T-cell (primary cell): Measurements from ENCODE around the gene RAB22A. TPM values are rescaled to one million over a fixed set of nuclear protein-coding genes. Genes with fewer than 3 reads are reported as not detected.

Source experiments
- ATAC-seq, 4 experiments: fragments of 200-7000 bp in 3 of 4; fragments of 150-1000 bp in 1 of 4; cut with Tn5 transposase; replicated peaks in 1 of 4; 1 replicate in 3 of 4; 2 replicates in 1 of 4; pipeline ENCODE4 v1.10.0; 2021; ENCODE audit warnings: moderate library complexity in 3 of 4, mild to moderate bottlenecking in 2 of 4, moderate number of reproducible peaks in 1 of 4
- CTCF ChIA-PET, 2 donors: fragments of 300-600 bp; sonication (Branson Sonifier 250); formaldehyde crosslinking; loops; one replicate each; lab custom pipeline; 2022; ENCODE audit warnings: antibody characterized with exemption in 2 of 2; lab: Charles Lee
- POLR2A ChIA-PET, 2 donors: fragments of 300-600 bp; sonication (Branson Sonifier 250); formaldehyde crosslinking; loops; one replicate each; lab custom pipeline; 2022; ENCODE audit warnings: antibody characterized with exemption in 2 of 2; lab: Charles Lee
- DNase-seq, 35 experiments: peaks; one replicate each; pipeline versions ENCODE4 v3.0.0 to v3.0.0-alpha.2; 2013 to 2023
- H3K27ac ChIP-seq: one replicate; pipeline ENCODE4 v1.5.1; 2013; ENCODE audit warnings: low read length
- H3K27me3 ChIP-seq, 2 experiments: replicated peaks in 1 of 2; 1 replicate in 1 of 2; 2 replicates in 1 of 2; pipeline versions ENCODE4 v1.6.1 to v1.7.0; 2013; ENCODE audit warnings: low read length in 1 of 2, mixed read lengths in 1 of 2; ENCODE audit not compliant: control insufficient read depth in 2 of 2, insufficient read depth in 2 of 2; ENCODE audit errors: extremely low read depth in 1 of 2
- H3K36me3 ChIP-seq, 2 donors: 1 replicate in 1 of 2; 2 replicates in 1 of 2; pipeline versions ENCODE4 v1.6.1 to v1.7.0; 2013; ENCODE audit warnings: low read length in 1 of 2; ENCODE audit not compliant: control insufficient read depth in 2 of 2, insufficient read depth in 1 of 2; ENCODE audit errors: extremely low read depth in 1 of 2
- H3K4me1 ChIP-seq, 2 experiments: 1 replicate in 1 of 2; 2 replicates in 1 of 2; pipeline versions ENCODE4 v1.6.1 to v1.7.0; 2013; ENCODE audit warnings: low read length in 2 of 2, mixed read lengths in 1 of 2; ENCODE audit not compliant: insufficient read depth in 2 of 2, control insufficient read depth in 1 of 2; ENCODE audit errors: extremely low read depth in 1 of 2
- H3K4me3 ChIP-seq, 2 donors: 1 replicate in 1 of 2; 2 replicates in 1 of 2; pipeline versions ENCODE4 v1.5.1 to v1.7.0; 2013; ENCODE audit warnings: mild to moderate bottlenecking in 2 of 2, low read length in 1 of 2, moderate library complexity in 1 of 2; ENCODE audit not compliant: control insufficient read depth in 1 of 2; ENCODE audit errors: extremely low read depth in 1 of 2
- H3K9me3 ChIP-seq: 2 replicates; pipeline ENCODE4 v1.7.0; 2013
- H3K27ac Mint-ChIP-seq, 2 donors: one replicate each; pipeline ENCODE4 v1.8.0; 2020 to 2021; ENCODE audit warnings: mild to moderate bottlenecking in 2 of 2, mixed read lengths in 2 of 2
- H3K27me3 Mint-ChIP-seq, 2 donors: one replicate each; pipeline ENCODE4 v1.8.0; 2021 to 2022; ENCODE audit warnings: mixed read lengths in 2 of 2
- H3K36me3 Mint-ChIP-seq: one replicate; pipeline ENCODE4 v1.8.0; 2021; ENCODE audit warnings: mixed read lengths
- H3K4me1 Mint-ChIP-seq, 3 donors: one replicate each; pipeline ENCODE4 v1.8.0; 2020 to 2022; ENCODE audit warnings: mixed read lengths in 3 of 3, mild to moderate bottlenecking in 1 of 3
- H3K4me3 Mint-ChIP-seq, 3 donors: one replicate each; pipeline ENCODE4 v1.8.0; 2020 to 2022; ENCODE audit warnings: mild to moderate bottlenecking in 3 of 3, mixed read lengths in 3 of 3, moderate library complexity in 3 of 3
- H3K9me3 Mint-ChIP-seq, 3 donors: one replicate each; pipeline ENCODE4 v1.8.0; 2020 to 2022; ENCODE audit warnings: mixed read lengths in 3 of 3
- WGBS: methylation state at CpG from one replicate; pipeline ENCODE4 v1.1.5; 2013; ENCODE audit warnings: missing lambda C conversion rate; ENCODE audit not compliant: insufficient coverage; 5-methylcytosine and 5-hydroxymethylcytosine counted together
- total RNA-seq, 35 experiments: library from RNA in 6 of 35; stranded (reverse) in 6 of 35; fragments of 120-200 nt in 1 of 35; gene quantifications; one replicate each; pipeline versions ENCODE4 v1.2.1 to v1.2.4 and lab custom pipeline; 2013 to 2026

Gene RAB22A
- total RNA-seq, 5 donors from 2014 or later (not counting 1 experiment from before 2014, with no cell fraction given): 15.3 to 23.0 (median 20.4) TPM

DNA sequence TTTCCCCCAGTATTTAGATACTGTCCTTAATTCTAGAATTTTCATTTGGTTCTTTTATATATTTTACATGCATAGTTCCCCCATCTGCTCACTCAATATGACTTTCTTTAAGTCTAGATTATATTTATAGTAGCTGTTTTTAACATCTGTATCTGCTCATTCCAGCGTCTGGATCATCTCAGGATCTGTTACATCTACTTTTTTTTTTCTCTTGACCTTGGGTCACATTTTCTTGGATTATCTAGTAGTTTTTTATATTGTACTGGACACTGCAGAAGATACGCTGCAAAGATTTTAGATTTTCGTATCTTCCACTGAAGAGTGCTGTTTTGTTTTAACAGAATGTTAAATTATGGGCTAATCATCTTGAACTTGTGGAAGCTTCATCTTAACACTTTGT is 20.7 kb downstream of the RAB22A start:
- H3K27ac Mint-ChIP-seq: no peak overlapping the region
- ChIA-PET POLR2A (interaction anchor here in 1 of 2 donors (0.5 kb wide), 1 partner anchor 38 kb away, joined by 6 read pairs; no protein-coding TSS in a partner anchor), CTCF (interaction anchor here in 1 of 2 donors (0.5 kb wide), 1 partner anchor 1213 kb away, joined by 3 read pairs; no protein-coding TSS in a partner anchor)
- no peak overlapping the region for H3K27ac ChIP-seq
- peaks cover 58 to 73% (median 61%) of the 10 kb centered on the region in 3 donors for H3K4me1 Mint-ChIP-seq
- DNase-seq (no peak), ATAC-seq (no peak)
- no peaks in the 10 kb centered on the region for H3K9me3 ChIP-seq
- no peaks in the 10 kb centered on the region for H3K9me3 Mint-ChIP-seq
- H3K36me3 ChIP-seq: peaks cover 0 to 8% of the 10 kb centered on the region in 2 donors
- WGBS: 100% methylated on average over 2 of the region's 3 CpGs
- no peak overlapping the region for H3K4me3 ChIP-seq
- H3K36me3 Mint-ChIP-seq: peaks cover 44% of the 10 kb centered on the region
- no peaks in the 10 kb centered on the region for H3K27me3 ChIP-seq
- H3K4me3 Mint-ChIP-seq: no peak overlapping the region
- H3K27me3 Mint-ChIP-seq: no peaks in the 10 kb centered on the region
- no peaks in the 10 kb centered on the region for H3K4me1 ChIP-seq

DNA sequence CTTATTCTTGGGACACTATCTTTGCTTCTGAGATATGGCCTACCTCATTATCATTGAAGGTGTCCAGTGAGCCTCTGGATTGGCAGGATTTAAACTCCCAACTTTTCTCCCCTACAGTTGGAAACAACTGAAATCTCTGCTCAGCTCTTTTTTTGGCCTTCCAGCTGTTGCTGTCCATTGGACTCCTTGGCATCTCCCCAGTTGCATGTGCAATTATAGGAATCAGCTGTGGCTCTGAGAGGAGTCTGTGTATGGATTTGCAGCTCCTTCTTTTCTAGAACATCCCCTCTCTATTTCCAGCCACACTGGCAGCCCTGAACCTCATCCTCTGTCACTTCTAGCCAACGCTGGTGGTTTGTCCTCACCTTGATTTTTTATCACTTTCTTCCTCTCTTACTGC is 21.2 kb downstream of the RAB22A start:
- 71% methylated on average over 1 of the region's 1 CpG for WGBS
- no peak overlapping the region for H3K27ac Mint-ChIP-seq
- ChIA-PET POLR2A (interaction anchor here in 1 of 2 donors (0.5 kb wide), 1 partner anchor 23 kb away, joined by 3 read pairs; no protein-coding TSS in a partner anchor), CTCF (interaction anchor here in 1 of 2 donors (0.5 kb wide), 1 partner anchor 1213 kb away, joined by 3 read pairs; no protein-coding TSS in a partner anchor)
- Histone ChIP-seq H3K27me3 (no peaks in the 10 kb centered on the region), H3K36me3 (peaks cover 0 to 8% of the 10 kb centered on the region in 2 donors), H3K4me1 (no peaks in the 10 kb centered on the region), H3K27ac (no peak overlapping the region), H3K4me3 (no peak overlapping the region), H3K9me3 (no peaks in the 10 kb centered on the region)
- H3K9me3 Mint-ChIP-seq: no peaks in the 10 kb centered on the region
- peaks cover 40% of the 10 kb centered on the region for H3K36me3 Mint-ChIP-seq
- peaks cover 57 to 71% (median 59%) of the 10 kb centered on the region in 3 donors for H3K4me1 Mint-ChIP-seq
- ATAC-seq (no peak), DNase-seq (no peak)
- H3K4me3 Mint-ChIP-seq: no peak overlapping the region
- no peaks in the 10 kb centered on the region for H3K27me3 Mint-ChIP-seq

DNA sequence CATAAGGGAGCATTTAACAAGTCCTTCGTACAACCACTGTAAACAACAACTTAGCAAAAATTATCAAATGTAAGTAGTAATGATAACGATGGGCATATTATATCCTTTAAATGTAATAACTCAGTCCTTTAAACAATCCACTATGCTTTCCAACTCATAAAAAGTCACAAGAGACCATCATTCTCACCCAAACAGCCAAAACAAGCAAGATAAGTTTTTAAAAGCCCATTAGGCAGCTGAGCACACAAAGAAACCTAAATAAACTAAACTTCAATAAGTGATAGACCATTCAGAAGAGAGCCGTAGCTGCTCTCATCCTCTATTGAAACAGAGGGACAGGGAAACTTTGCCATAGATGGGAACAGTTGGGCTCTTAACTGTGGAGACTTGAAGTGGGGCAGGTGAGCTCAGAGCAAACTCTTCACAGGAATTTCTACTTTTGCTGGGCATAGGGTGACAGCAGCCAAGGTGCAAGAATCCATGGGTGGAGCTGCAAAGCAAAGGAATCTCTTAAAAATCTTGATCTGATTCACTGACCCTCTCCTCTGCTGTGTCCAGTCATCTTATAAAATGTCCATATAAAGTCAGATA is 22.5 kb downstream of the RAB22A start:
- ATAC-seq: no peak
- no CpG with 5 or more reads among the region's 3 CpGs for WGBS
- peaks cover 48 to 62% (median 51%) of the 10 kb centered on the region in 3 donors for H3K4me1 Mint-ChIP-seq

DNA sequence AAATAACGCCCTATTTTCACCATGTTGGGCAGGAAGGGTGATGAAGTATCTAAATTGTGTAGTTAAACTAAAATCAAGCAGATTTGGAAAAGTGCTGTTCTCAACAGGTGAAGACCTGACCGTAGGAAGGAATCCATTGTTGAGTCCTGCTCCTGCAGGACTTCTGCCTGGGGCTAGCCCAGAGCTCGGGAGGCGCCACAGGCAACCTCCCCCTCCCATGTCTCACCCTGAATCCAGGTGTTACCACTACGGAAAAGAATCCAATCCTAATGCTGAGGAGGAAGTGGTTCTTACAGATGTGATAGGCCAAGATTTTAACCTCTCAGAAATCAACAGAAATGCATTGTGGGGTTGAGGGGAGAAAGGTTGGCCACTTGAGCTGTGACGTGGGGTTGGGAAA is 30.2 kb downstream of the RAB22A start:
- peaks cover 0 to 8% of the 10 kb centered on the region in 2 experiments for H3K4me1 ChIP-seq
- H3K4me3 ChIP-seq: no peak overlapping the region
- CTCF ChIA-PET: no interaction called here
- DNase-seq: no peak
- Mint-ChIP-seq H3K27me3 (no peaks in the 10 kb centered on the region), H3K36me3 (peaks cover 44% of the 10 kb centered on the region), H3K4me1 (peaks cover 41 to 50% (median 42%) of the 10 kb centered on the region in 3 donors), H3K27ac (no peak overlapping the region), H3K9me3 (no peaks in the 10 kb centered on the region), H3K4me3 (no peak overlapping the region)
- no peaks in the 10 kb centered on the region for H3K27me3 ChIP-seq
- no peaks in the 10 kb centered on the region for H3K9me3 ChIP-seq
- POLR2A ChIA-PET: no interaction called here
- ATAC-seq: no peak
- peaks cover 0 to 20% of the 10 kb centered on the region in 2 donors for H3K36me3 ChIP-seq
- WGBS: 93% methylated on average over 2 of the region's 6 CpGs
- H3K27ac ChIP-seq: no peak overlapping the region

More for the DNA sequence above, 22.5 kb downstream of the RAB22A start:
- H3K27me3 Mint-ChIP-seq: no peaks in the 10 kb centered on the region
- H3K36me3 Mint-ChIP-seq: peaks cover 31% of the 10 kb centered on the region
- H3K4me3 ChIP-seq: no peak overlapping the region
- peaks cover 0 to 8% of the 10 kb centered on the region in 2 donors for H3K36me3 ChIP-seq
- no peak overlapping the region for H3K4me3 Mint-ChIP-seq
- DNase-seq: no peak
- ChIA-PET CTCF (interaction anchor here in 1 of 2 donors (0.5 kb wide), 1 partner anchor 15 kb away, joined by 3 read pairs; no protein-coding TSS in a partner anchor), POLR2A (no interaction called here)
- no peak overlapping the region for H3K27ac Mint-ChIP-seq
- H3K4me1 ChIP-seq: no peaks in the 10 kb centered on the region
- no peaks in the 10 kb centered on the region for H3K27me3 ChIP-seq
- no peaks in the 10 kb centered on the region for H3K9me3 ChIP-seq
- no peaks in the 10 kb centered on the region for H3K9me3 Mint-ChIP-seq
- H3K27ac ChIP-seq: no peak overlapping the region

DNA sequence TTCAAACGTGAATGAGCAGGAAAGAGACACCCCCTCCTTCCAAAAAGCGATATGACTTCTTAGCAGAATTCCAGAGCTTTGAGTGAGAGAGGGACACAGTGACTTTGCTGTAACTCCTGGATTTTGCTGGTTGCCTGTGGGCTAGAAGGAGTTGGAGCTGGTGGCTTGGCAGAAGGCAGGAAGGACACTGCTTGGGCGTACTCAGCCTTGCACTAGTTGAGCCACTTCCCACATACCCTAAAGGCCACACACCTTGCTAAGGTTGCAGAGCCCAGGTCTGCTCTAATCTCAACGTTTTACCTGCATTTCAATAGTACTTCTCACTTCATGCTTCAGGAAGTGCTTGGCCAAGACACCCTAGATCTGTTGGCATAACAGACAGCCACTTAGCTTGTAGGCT is 30.6 kb downstream of the RAB22A start:
- peaks cover 0 to 8% of the 10 kb centered on the region in 2 experiments for H3K4me1 ChIP-seq
- Mint-ChIP-seq H3K4me1 (peaks cover 38 to 47% (median 40%) of the 10 kb centered on the region in 3 donors), H3K27ac (no peak overlapping the region), H3K27me3 (no peaks in the 10 kb centered on the region), H3K36me3 (peaks cover 46% of the 10 kb centered on the region), H3K9me3 (no peaks in the 10 kb centered on the region), H3K4me3 (no peak overlapping the region)
- POLR2A ChIA-PET: no interaction called here
- H3K9me3 ChIP-seq: no peaks in the 10 kb centered on the region
- 80% methylated on average over 1 of the region's 4 CpGs for WGBS
- DNase-seq (no peak), ATAC-seq (no peak)
- H3K36me3 ChIP-seq: peaks cover 0 to 24% of the 10 kb centered on the region in 2 donors
- CTCF ChIA-PET: no interaction called here
- no peak overlapping the region for H3K27ac ChIP-seq
- no peak overlapping the region for H3K4me3 ChIP-seq
- H3K27me3 ChIP-seq: no peaks in the 10 kb centered on the region

DNA sequence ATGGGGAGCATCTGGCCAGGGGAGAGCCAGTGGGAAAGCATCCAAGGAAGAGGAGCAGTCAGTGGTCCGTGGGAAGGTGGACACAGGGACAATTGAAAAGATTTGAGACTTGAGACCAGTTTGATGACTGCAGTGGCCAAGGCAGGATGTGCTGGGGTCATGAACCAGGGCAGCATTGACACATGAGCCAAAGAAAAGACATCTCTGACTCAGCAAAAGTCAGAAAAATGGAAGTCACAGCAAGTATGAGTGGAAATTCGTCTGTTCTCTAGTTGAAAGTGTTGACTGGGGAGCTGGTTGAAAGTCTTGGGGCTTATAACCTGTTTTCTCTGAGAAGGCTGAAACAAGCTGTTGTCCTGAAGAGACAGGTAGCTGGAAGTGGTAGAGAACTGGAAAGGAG is 31.3 kb downstream of the RAB22A start:
- POLR2A ChIA-PET: interaction anchor here in 1 of 2 donors (0.7 kb wide), 1 partner anchor 1755 kb away, joined by 3 read pairs; no protein-coding TSS in a partner anchor
- DNase-seq: no peak
- Mint-ChIP-seq H3K4me3 (no peak overlapping the region), H3K27ac (no peak overlapping the region), H3K36me3 (peaks cover 53% of the 10 kb centered on the region), H3K4me1 (peaks cover 36 to 42% (median 42%) of the 10 kb centered on the region in 3 donors), H3K27me3 (no peaks in the 10 kb centered on the region), H3K9me3 (no peaks in the 10 kb centered on the region)
- peaks cover 0 to 8% of the 10 kb centered on the region in 2 experiments for H3K4me1 ChIP-seq
- H3K27me3 ChIP-seq: no peaks in the 10 kb centered on the region
- CTCF ChIA-PET: no interaction called here
- peaks cover 0 to 31% of the 10 kb centered on the region in 2 donors for H3K36me3 ChIP-seq
- WGBS: 83% methylated on average over 2 of the region's 2 CpGs
- no peak overlapping the region for H3K27ac ChIP-seq
- no peak overlapping the region for H3K4me3 ChIP-seq
- ATAC-seq: no peak
- no peaks in the 10 kb centered on the region for H3K9me3 ChIP-seq
